ENCODE results near the gene CTNNA2. TPM values are rescaled to one million over a fixed set of nuclear protein-coding genes. Genes with fewer than 3 reads are reported as not detected.

The CTNNA2 gene
- total RNA-seq, 1 experiment from 2014 or later = 5.5 TPM

- Mint-ChIP-seq H3K4me3 (no peak overlapping the region), H3K4me1 (no peaks in the 10 kb centered on the region), H3K36me3 (ENCODE audit: insufficient read depth in 1 of 3, low read depth in 3 of 3) (no peaks in the 10 kb centered on the region; a peak in 1 of 7 replicates), H3K27ac (no peak overlapping the region), H3K9me3 (no peaks in the 10 kb centered on the region), H3K27me3 (ENCODE audit: low read depth) (no peaks in the 10 kb centered on the region)
- Histone ChIP-seq H4K20me1 (ENCODE audit: control insufficient read depth, insufficient read depth, insufficient read length) (no peaks in the 10 kb centered on the region), H4K91ac (ENCODE audit: insufficient read length, low read depth, low read length) (no peak overlapping the region), H3K14ac (ENCODE audit: insufficient read depth, low read length) (no peak overlapping the region), H3K9ac (ENCODE audit: extremely low read depth, insufficient read length, low read length) (no peak overlapping the region), H2AK5ac (ENCODE audit: insufficient read length, low read length) (no peak overlapping the region), H3K79me1 (ENCODE audit: insufficient read depth, low read depth, low read length, poor library complexity, severe bottlenecking) (no peaks in the 10 kb centered on the region), H2BK5ac (ENCODE audit: insufficient read length, low read length) (no peak overlapping the region), H2BK15ac (ENCODE audit: low read depth, low read length) (no peak overlapping the region), H3K56ac (ENCODE audit: insufficient read length, low read depth, low read length) (no peak overlapping the region), H2AFZ (ENCODE audit: low read length) (no peak overlapping the region), H2BK20ac (ENCODE audit: low read depth, low read length, poor library complexity, severe bottlenecking) (no peak overlapping the region), H2BK120ac (ENCODE audit: low read depth, low read length, poor library complexity, severe bottlenecking) (no peak overlapping the region), H3T11ph (ENCODE audit: low read length) (no peak overlapping the region), H3K4me1 (ENCODE audit: insufficient read depth, low read length) (no peaks in the 10 kb centered on the region), H4K5ac (ENCODE audit: insufficient read length, low read depth, low read length) (no peak overlapping the region), H3K23me2 (ENCODE audit: insufficient read length, low read depth, low read length, poor library complexity, severe bottlenecking) (no peaks in the 10 kb centered on the region), H3K27ac (ENCODE audit: insufficient read length, low read depth, low read length) (no peak overlapping the region), H3K4me2 (ENCODE audit: insufficient read depth, insufficient read length, low read length) (no peak overlapping the region), H3K23ac (ENCODE audit: insufficient read length, low read depth, low read length) (no peak overlapping the region), H3K18ac (ENCODE audit: insufficient read length, low read depth, low read length) (no peak overlapping the region), H3K27me3 (ENCODE audit: insufficient read depth, low read length) (no peaks in the 10 kb centered on the region), H3K9me3 (ENCODE audit: control insufficient read depth, low read depth, low read length) (no peaks in the 10 kb centered on the region), H3K79me2 (ENCODE audit: insufficient read depth, low read length) (no peaks in the 10 kb centered on the region), H3K4ac (ENCODE audit: low read depth, low read length) (no peak overlapping the region), H2BK12ac (ENCODE audit: insufficient read length, low read depth, low read length) (no peak overlapping the region), H4K8ac (replicated peaks; ENCODE audit: insufficient read length, low read depth, low read length) (no peak overlapping the region)
- no CpG with 5 or more reads among the region's 5 CpGs for WGBS (ENCODE audit: extremely low coverage, insufficient read length, low lambda C conversion rate)
- no peak for DNase-seq
- TF ChIP-seq CTCF (conservative IDR thresholded peaks at IDR 0.05) = no peak
Measured at GRCh38 chr2:80035749-80036285, 523.0 kb downstream of the CTNNA2 start.

Measured in H9 (cell line).